ENCODE measurements around the gene RIMBP2.

RIMBP2 gene

GRCh38 chr12:130497991-130498390 is 218.1 kb downstream of the RIMBP2 start:
- no peak for FAIRE-seq

- FAIRE-seq = no peak
Observed at GRCh38 chr12:130497321-130497720, 218.8 kb downstream of the RIMBP2 start.

GRCh38 chr12:130496516-130497120 is 219.5 kb downstream of the RIMBP2 start:
- FAIRE-seq = no peak

GRCh38 chr12:130495156-130495555 is 220.9 kb downstream of the RIMBP2 start:
- FAIRE-seq = no peak

GRCh38 chr12:130494736-130495135 is 221.4 kb downstream of the RIMBP2 start:
- no peak for FAIRE-seq

GRCh38 chr12:130493951-130494350 is 222.1 kb downstream of the RIMBP2 start:
- no peak for FAIRE-seq

- no peak for FAIRE-seq
Observed at GRCh38 chr12:130491421-130492357, 224.4 kb downstream of the RIMBP2 start.

GRCh38 chr12:130490674-130491073 is 225.4 kb downstream of the RIMBP2 start:
- no peak for FAIRE-seq

GRCh38 chr12:130489293-130489692 is 226.8 kb downstream of the RIMBP2 start:
- no peak for FAIRE-seq

- no peak for FAIRE-seq
Observed at GRCh38 chr12:130488358-130488710, 227.8 kb downstream of the RIMBP2 start.

GRCh38 chr12:130487636-130488357 is 228.3 kb downstream of the RIMBP2 start:
- no peak for FAIRE-seq

GRCh38 chr12:130486891-130487416 is 229.1 kb downstream of the RIMBP2 start:
- FAIRE-seq = no peak

GRCh38 chr12:130486146-130486435 is 230.0 kb downstream of the RIMBP2 start:
- FAIRE-seq = no peak

- no peak for FAIRE-seq
Observed at GRCh38 chr12:130485291-130486145, 230.6 kb downstream of the RIMBP2 start.

GRCh38 chr12:130484221-130484620 is 231.9 kb downstream of the RIMBP2 start:
- FAIRE-seq = no peak

GRCh38 chr12:130483616-130484180 is 232.4 kb downstream of the RIMBP2 start:
- FAIRE-seq = no peak

GRCh38 chr12:130482448-130482847 is 233.7 kb downstream of the RIMBP2 start:
- no peak for FAIRE-seq

- no peak for FAIRE-seq
Observed at GRCh38 chr12:130481392-130481879, 234.7 kb downstream of the RIMBP2 start.

- FAIRE-seq = no peak
Observed at GRCh38 chr12:130480887-130481286, 235.2 kb downstream of the RIMBP2 start.

- FAIRE-seq = no peak
Observed at GRCh38 chr12:130480231-130480630, 235.9 kb downstream of the RIMBP2 start.

- FAIRE-seq = no peak
Observed at GRCh38 chr12:130479401-130480125, 236.5 kb downstream of the RIMBP2 start.

Data from colon (tissue), 2 donors.